NCI-H187 (cell line): ENCODE results near the gene PRUNE2.

Experiments
- DNase-seq, 2 experiments: peaks; one replicate each; lab custom pipeline; 2025; lab: John Stamatoyannopoulos, UW

Gene PRUNE2

GRCh38 chr9:76662476-76663281, 243.2 kb downstream of the PRUNE2 start:
- no peak for DNase-seq

GRCh38 chr9:76658510-76659231, 247.2 kb downstream of the PRUNE2 start:
- DNase-seq = no peak

GRCh38 chr9:76657265-76657664, 248.6 kb downstream of the PRUNE2 start:
- no peak for DNase-seq

- DNase-seq = no peak
These were observed 249.9 kb downstream of the PRUNE2 start for GRCh38 chr9:76655971-76656370.

- DNase-seq = no peak
These were observed 250.8 kb downstream of the PRUNE2 start for GRCh38 chr9:76655121-76655541.

GRCh38 chr9:76654575-76654974, 251.3 kb downstream of the PRUNE2 start:
- DNase-seq = no peak

GRCh38 chr9:76654051-76654461, 251.9 kb downstream of the PRUNE2 start:
- no peak for DNase-seq

- no peak for DNase-seq
These were observed 253.0 kb downstream of the PRUNE2 start for GRCh38 chr9:76652894-76653293.

- DNase-seq = no peak
These were observed 254.7 kb downstream of the PRUNE2 start for GRCh38 chr9:76651119-76651705.

- DNase-seq = no peak
These were observed 255.2 kb downstream of the PRUNE2 start for GRCh38 chr9:76650692-76651091.

GRCh38 chr9:76649894-76650293, 256.0 kb downstream of the PRUNE2 start:
- no peak for DNase-seq

GRCh38 chr9:76646249-76646648, 259.7 kb downstream of the PRUNE2 start:
- DNase-seq = no peak

GRCh38 chr9:76644647-76645250, 261.2 kb downstream of the PRUNE2 start:
- DNase-seq = no peak

- DNase-seq = no peak
These were observed 261.7 kb downstream of the PRUNE2 start for GRCh38 chr9:76644171-76644570.

- DNase-seq = no peak
These were observed 262.4 kb downstream of the PRUNE2 start for GRCh38 chr9:76643399-76644117.

- DNase-seq = no peak
These were observed 263.2 kb downstream of the PRUNE2 start for GRCh38 chr9:76642701-76643209.

- DNase-seq = no peak
These were observed 263.8 kb downstream of the PRUNE2 start for GRCh38 chr9:76642074-76642473.

GRCh38 chr9:76638001-76638400, 267.9 kb downstream of the PRUNE2 start:
- no peak for DNase-seq

GRCh38 chr9:76637416-76637815, 268.5 kb downstream of the PRUNE2 start:
- DNase-seq = no peak

- DNase-seq = no peak
These were observed 271.4 kb downstream of the PRUNE2 start for GRCh38 chr9:76634356-76635054.

- no peak for DNase-seq
These were observed 275.0 kb downstream of the PRUNE2 start for GRCh38 chr9:76630916-76631315.
